ENCODE measurements around the gene GPR148.

GPR148 gene

GRCh38 chr2:130749641-130750040 is 20.8 kb downstream of the GPR148 start:
- DNase-seq (ENCODE audit: low read depth) = no peak

DNA sequence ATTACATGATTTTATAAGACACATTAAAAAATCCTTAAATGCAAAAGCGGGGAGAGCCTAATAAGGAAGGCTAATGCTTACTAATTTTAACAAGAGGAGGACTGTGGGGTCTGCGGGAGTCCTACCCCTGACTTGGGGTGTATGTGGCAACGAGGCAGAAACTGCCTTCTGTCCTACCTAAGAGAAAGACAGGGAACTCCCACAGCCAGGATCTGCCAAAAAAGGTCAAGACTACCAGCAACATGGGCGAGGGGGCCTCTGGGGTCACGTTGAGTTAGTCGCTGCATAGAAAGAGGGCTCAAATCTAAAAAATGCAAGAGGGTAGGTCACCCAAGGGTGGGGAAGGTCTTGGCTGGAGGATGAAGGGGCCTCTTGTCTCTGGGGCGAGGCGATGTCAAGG is 25.9 kb downstream of the GPR148 start:
- no peak for DNase-seq (ENCODE audit: low read depth)

- no peak for DNase-seq (ENCODE audit: low read depth)
These were observed 26.6 kb downstream of the GPR148 start, which contains the start of gene AMER3 for GRCh38 chr2:130755256-130756052. Gene AMER3 (plus strand): TSS chr2:130755540. CDS start chr2:130762073, 6,533 bp downstream.

- no peak for DNase-seq (ENCODE audit: low read depth)
These were observed 27.4 kb downstream of the GPR148 start for GRCh38 chr2:130756053-130756873.

GRCh38 chr2:130756874-130757668 is 28.2 kb downstream of the GPR148 start:
- no peak for DNase-seq (ENCODE audit: low read depth)

GRCh38 chr2:130759906-130760753 is 31.3 kb downstream of the GPR148 start:
- DNase-seq (ENCODE audit: low read depth) = no peak

DNA sequence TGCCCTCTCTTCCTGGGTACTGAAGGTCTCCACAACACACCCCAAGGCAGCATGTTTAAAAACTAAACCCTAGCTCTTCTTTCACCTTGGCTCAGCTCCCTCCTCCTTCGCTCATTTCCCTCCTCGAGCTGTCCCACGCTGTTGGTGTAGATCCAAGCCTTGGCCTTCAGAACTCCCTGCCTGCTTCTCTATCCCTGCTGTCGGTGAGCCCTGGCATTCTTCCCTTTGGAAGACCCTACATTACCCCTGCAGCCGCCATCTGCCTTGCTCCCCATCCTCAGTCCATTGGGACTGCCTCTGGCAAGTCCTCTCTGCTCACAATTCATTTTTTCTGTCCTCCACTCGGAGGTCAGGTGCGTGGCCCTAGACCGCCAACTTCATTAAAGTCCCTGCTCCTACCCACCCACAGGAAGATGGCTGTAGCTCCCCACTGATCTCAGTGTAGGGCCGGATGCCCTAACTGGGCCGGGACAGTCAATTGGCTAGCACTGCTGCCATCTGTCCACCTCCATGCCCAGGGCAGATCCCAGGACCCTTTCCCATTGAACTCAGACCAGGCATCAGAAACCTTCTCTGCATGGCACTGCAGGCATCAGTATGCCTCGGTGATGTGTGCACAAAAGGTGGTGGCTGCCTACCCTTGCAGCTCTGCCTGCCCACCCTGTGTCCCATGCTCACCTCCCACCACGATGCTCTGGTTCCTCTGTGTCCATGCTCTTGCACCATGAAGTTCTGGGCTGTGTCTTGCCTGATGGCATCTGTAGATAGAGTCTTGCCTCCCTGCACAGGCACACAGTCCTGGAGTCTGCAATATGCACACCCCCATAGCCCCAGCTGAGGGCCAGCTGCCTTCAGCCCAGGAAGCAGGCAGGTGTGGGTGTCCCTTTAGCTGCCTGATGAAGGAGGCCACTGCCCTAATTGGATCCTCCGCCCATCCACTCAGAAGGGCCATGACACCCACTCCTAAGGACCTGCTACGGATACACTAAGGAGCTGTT is 32.2 kb downstream of the GPR148 start:
- no peak for DNase-seq (ENCODE audit: low read depth)

DNA sequence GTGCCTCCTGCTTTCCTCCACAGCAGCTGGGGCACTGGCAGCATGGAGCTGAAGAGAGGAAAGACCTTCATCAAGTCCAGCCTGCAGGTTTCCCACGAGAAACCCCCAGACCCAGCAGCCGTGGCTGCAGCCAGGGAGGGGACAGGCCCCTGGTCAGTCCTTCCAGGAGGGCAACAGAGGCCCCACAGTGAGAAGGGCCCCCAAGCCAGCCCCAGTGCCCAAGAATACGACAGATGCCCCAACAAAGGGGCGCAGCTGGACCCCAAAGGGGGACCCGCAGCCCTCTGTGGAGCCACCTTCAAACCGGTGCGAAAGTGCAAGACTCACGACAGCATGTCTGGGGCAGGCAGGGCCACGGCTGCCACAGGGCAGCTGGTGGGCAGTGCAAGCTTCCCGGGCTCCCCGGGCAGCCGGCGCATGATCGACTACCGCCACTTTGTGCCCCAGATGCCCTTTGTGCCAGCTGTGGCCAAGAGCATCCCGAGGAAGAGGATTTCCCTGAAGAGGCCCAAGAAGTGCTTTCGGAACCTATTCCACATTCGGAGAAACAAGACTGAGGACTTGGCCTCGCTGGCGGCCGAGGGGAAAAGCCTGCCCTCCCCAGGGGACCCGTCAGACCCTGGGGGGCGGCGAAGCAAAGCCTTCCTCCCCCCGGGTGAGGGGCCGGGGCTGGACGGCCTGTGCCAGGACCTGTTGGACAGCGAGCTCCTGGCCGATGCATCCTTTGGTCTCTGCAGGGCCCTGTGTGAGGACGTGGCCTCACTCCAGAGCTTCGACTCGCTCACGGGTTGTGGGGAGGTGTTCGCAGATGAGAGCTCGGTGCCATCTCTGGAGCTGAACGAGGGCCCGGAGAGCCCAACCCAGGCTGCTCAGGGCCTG is 33.4 kb downstream of the GPR148 start:
- no peak for DNase-seq (ENCODE audit: low read depth)

DNA sequence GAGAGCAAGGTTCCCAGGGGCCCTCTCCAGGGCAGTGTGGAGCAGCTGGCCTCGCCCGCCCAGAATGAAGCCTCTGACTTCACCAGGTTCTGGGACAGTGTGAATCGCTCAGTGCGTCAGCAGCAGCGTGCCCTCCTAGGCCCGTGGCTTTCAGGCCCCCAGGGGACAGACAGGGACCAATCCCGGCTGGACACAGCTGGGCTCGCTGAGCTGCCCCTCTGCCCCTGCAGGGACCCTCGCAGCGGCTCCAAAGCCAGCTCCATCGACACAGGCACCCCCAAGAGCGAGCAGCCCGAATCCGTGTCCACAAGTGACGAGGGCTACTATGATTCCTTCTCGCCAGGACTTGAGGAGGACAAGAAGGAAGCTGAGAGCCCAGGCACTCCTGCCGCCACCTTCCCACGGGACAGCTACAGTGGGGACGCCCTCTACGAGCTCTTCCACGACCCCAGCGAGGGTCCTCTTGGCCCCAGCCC is 34.1 kb downstream of the GPR148 start:
- DNase-seq (ENCODE audit: low read depth) = no peak

DNA sequence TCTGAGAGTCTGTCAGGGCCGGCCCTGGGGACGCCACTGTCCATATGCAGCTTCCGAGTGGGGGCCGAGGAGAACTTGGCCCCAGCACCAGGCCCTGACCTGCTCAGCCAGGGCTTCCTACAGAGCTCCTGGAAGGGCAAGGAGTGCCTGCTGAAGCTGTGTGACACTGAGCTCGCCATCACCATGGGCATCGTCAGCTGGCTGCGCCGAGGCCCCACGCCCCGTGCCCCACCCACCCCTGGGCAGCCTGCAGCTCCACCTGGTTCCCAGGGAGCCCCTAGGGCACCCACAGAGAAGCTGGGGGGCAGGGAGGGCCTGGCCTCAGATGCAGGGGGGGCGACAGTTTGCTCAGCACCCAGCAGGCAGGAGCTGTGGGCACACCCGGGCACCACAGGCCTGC is 34.5 kb downstream of the GPR148 start:
- DNase-seq (ENCODE audit: low read depth) = no peak

- DNase-seq (ENCODE audit: low read depth) = no peak
These were observed 35.4 kb downstream of the GPR148 start for GRCh38 chr2:130764035-130764820.

DNA sequence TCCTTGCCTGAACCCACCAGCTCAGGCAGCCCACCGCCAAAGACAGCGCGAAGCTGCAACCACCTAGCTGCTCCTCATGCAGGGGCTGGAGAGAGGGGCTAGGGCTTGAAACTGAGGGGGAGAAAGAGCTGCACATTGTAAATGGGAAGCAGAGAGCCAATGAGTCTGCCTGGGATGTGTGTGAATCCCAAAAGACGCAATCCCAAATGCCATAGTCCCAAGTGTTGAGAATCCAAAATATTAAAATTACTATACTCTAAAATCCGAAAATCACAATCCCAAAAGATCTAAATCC is 35.9 kb downstream of the GPR148 start:
- no peak for DNase-seq (ENCODE audit: low read depth)

DNA sequence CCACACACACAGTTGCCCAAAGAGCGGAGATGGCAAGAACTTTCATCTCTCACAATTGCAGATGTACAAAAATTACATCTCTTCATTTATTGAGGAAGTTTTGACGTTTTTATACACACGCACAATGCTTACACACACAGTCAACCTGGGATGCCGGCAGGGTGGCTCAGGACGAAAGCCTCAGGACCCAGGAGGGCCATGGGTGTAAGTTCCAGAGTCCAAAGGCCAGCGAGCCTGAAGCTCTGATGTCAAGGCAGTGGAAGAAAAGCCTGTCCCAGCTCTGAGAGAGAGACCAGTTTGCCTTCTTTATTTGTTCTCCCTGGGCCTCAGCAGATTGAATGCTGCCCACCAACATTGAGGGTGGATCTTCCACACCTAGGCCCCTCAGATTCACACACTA is 36.6 kb downstream of the GPR148 start:
- DNase-seq (ENCODE audit: low read depth) = no peak

- DNase-seq (ENCODE audit: low read depth) = no peak
These were observed 37.2 kb downstream of the GPR148 start for GRCh38 chr2:130766037-130766436.

- DNase-seq (ENCODE audit: low read depth) = no peak
These were observed 38.0 kb downstream of the GPR148 start for GRCh38 chr2:130766711-130767407.

DNA sequence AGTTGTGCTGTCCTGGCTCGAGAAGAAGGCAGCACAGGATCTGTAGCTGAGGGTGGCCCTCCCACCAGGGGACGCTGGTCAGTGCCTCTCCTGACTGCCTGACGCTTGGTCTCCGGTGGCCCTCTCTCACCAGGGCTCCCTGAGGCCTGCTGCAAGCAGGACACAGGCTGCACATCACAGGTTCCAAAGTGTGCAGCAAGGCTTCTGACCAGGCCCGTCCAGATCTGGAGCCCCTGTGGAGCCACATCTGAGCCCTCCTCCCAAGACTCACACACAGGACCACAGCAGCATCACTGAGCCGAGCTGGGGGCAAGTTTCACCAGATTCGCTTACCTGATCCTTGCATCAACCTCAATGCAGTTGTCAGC is 38.5 kb downstream of the GPR148 start:
- no peak for DNase-seq (ENCODE audit: low read depth)

DNA sequence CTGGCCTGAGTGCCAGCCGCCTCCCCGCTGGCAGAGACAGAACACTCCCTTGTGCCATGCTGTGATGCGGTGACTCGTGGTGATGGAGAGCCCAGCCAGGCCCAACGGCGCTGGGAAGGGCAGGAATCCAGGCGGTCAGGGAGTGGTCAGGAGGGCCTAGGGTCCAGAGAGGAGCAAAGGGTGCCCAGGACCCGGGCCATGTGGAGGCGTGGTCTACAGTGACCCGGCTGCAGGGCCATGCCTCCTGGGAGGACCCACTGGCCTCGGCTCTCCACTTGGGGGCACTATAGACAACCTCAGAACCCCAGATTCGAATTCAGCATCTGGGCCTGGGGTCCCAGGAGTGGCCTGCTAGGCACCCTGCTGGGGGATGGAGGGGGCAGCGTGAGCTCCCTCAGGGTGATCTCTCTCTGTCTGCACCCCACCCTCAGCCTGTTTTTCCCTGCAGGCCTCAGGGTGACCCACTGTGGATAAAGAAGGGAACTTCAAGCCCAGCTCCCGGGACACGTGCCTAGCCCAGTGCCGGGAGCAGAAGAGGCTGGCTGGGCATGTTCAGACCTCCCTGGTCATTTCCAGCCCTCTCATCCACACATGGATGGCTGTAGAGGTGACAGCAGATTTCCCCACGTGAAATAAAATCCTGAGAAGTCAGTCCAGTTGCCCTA is 39.5 kb downstream of the GPR148 start:
- DNase-seq (ENCODE audit: low read depth) = no peak
